Uterus (tissue), 4 donors: ENCODE measurements around the gene DDX47. TPM values are rescaled to one million over a fixed set of nuclear protein-coding genes. Genes with fewer than 3 reads are reported as not detected.
"Not testable (repeated sequence)": the region's sequence is repeated elsewhere in the genome, so short reads cannot be mapped to it uniquely, and the experiment has no call there.

Experiments used
- DNase-seq, 2 donors: peaks; one replicate each; pipeline ENCODE4 v3.0.0-alpha.2; 2019 to 2020
- H3K27ac ChIP-seq, 2 donors: fragments of 200-600 bp; sonication (generic); 1 replicate in 1 of 2; 2 replicates in 1 of 2; pipeline ENCODE4 v1.5.1; 2016 to 2018
- H3K27me3 ChIP-seq, 2 donors: fragments of 200-600 bp; sonication (generic); one replicate each; pipeline ENCODE4 v1.5.1; 2018 to 2019; ENCODE audit warnings: control low read depth in 1 of 2
- H3K36me3 ChIP-seq, 2 donors: fragments of 200-600 bp; sonication (generic); one replicate each; pipeline ENCODE4 v1.5.1; 2019; ENCODE audit warnings: control low read depth in 1 of 2
- H3K4me1 ChIP-seq, 2 donors: fragments of 200-600 bp; sonication (generic); one replicate each; pipeline ENCODE4 v1.5.1; 2018 to 2019; ENCODE audit warnings: control low read depth in 1 of 2
- H3K4me3 ChIP-seq, 2 donors: fragments of 200-600 bp; sonication (generic); 1 replicate in 1 of 2; 2 replicates in 1 of 2; pipeline ENCODE4 v1.5.1; 2018 to 2019; ENCODE audit warnings: mild to moderate bottlenecking in 1 of 2
- H3K9me3 ChIP-seq, 2 donors: fragments of 200-600 bp; sonication (generic); one replicate each; pipeline ENCODE4 v1.5.1; 2019; ENCODE audit warnings: control low read depth in 1 of 2
- POLR2A ChIP-seq, 2 donors: fragments of 450-650 bp; IDR thresholded peaks; one replicate each; pipeline ENCODE4 v1.6.1; 2016; ENCODE audit warnings: antibody characterized with exemption in 2 of 2, mild to moderate bottlenecking in 1 of 2, moderate library complexity in 1 of 2
- intact Hi-C: fragments of 100-400 bp; cut with DNase I; formaldehyde crosslinking; loops from one replicate; pipeline ENCODE4 v1.15.1; 2023; ENCODE audit warnings: low total_unique reads
- total RNA-seq, 4 donors: library from RNA; depleted of rRNA in 3 of 4; stranded (reverse); fragments of >200 nt in 3 of 4; gene quantifications; one replicate each; pipeline versions ENCODE4 v1.1.0 to v1.2.4, GENCODE V29; 2014 to 2023
- TF ChIP-seq, protein P1 (sequence below), 4 experiments: fragments of 200-600 bp in 2 of 4; fragments of 450-650 bp in 2 of 4; sonication (generic) in 2 of 4; IDR thresholded peaks; one replicate each; pipeline ENCODE4 v1.5.1; 2016 to 2019; ENCODE audit warnings: antibody characterized with exemption in 4 of 4, mild to moderate bottlenecking in 2 of 4, moderate library complexity in 1 of 4
- donor health status: DM: yes; HTN: yes; CAD: no.

Gene DDX47
- total RNA-seq, 4 donors from 2014 or later: 42.1 to 105 (median 57.2) TPM

- TF ChIP-seq POLR2A (IDR thresholded peaks at IDR 0.05): no peak
- TF ChIP-seq, protein P1, sequence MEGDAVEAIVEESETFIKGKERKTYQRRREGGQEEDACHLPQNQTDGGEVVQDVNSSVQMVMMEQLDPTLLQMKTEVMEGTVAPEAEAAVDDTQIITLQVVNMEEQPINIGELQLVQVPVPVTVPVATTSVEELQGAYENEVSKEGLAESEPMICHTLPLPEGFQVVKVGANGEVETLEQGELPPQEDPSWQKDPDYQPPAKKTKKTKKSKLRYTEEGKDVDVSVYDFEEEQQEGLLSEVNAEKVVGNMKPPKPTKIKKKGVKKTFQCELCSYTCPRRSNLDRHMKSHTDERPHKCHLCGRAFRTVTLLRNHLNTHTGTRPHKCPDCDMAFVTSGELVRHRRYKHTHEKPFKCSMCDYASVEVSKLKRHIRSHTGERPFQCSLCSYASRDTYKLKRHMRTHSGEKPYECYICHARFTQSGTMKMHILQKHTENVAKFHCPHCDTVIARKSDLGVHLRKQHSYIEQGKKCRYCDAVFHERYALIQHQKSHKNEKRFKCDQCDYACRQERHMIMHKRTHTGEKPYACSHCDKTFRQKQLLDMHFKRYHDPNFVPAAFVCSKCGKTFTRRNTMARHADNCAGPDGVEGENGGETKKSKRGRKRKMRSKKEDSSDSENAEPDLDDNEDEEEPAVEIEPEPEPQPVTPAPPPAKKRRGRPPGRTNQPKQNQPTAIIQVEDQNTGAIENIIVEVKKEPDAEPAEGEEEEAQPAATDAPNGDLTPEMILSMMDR (IDR thresholded peaks at IDR 0.05): no peak
- Histone ChIP-seq H3K4me1 (no peaks in the 10 kb centered on the region), H3K27ac (peak overlapping the region; percentile 63 to 87), H3K9me3 (no peaks in the 10 kb centered on the region), H3K4me3 (no peak overlapping the region), H3K36me3 (no peaks in the 10 kb centered on the region), H3K27me3 (no peaks in the 10 kb centered on the region)
- no peak for DNase-seq
- intact Hi-C loops: no loop called here
These were observed 6.2 kb upstream of the DDX47 start for GRCh38 chr12:12806784-12807516.

- H3K36me3 ChIP-seq, intact Hi-C loops, DNase-seq, H3K9me3 ChIP-seq, H3K4me1 ChIP-seq, H3K4me3 ChIP-seq, H3K27me3 ChIP-seq: not testable (repeated sequence)
- peak overlapping the region; percentile 63 to 87 for H3K27ac ChIP-seq
These were observed 5.6 kb upstream of the DDX47 start for GRCh38 chr12:12807517-12807903.

- no peaks in the 10 kb centered on the region for H3K4me1 ChIP-seq
- H3K27me3 ChIP-seq: no peaks in the 10 kb centered on the region
- DNase-seq: peak; percentile 24 to 51
- H3K9me3 ChIP-seq: no peaks in the 10 kb centered on the region
- intact Hi-C loops: no loop called here
- peak overlapping the region; percentile 63 to 87 for H3K27ac ChIP-seq
- peak; percentile 10 to 19 for TF ChIP-seq POLR2A (IDR thresholded peaks at IDR 0.05)
- TF ChIP-seq, protein P1 (IDR thresholded peaks at IDR 0.05): no peak
- no peak overlapping the region for H3K4me3 ChIP-seq
- H3K36me3 ChIP-seq: no peaks in the 10 kb centered on the region
These were observed 5.0 kb upstream of the DDX47 start for GRCh38 chr12:12807970-12808702.

GRCh38 chr12:12810553-12811021 is 2.6 kb upstream of the DDX47 start:
- Histone ChIP-seq H3K9me3 (no peaks in the 10 kb centered on the region), H3K4me3 (no peak overlapping the region), H3K4me1 (peaks cover 0 to 11% of the 10 kb centered on the region in 2 donors), H3K27me3 (no peaks in the 10 kb centered on the region), H3K27ac (no peak overlapping the region), H3K36me3 (no peaks in the 10 kb centered on the region)
- intact Hi-C loops: no loop called here
- no peak for DNase-seq
- TF ChIP-seq POLR2A (IDR thresholded peaks at IDR 0.05): no peak
- TF ChIP-seq, protein P1 (IDR thresholded peaks at IDR 0.05): no peak

- TF ChIP-seq, protein P1 (IDR thresholded peaks at IDR 0.05): no peak
- no peak for TF ChIP-seq POLR2A (IDR thresholded peaks at IDR 0.05)
- no peaks in the 10 kb centered on the region for H3K36me3 ChIP-seq
- H3K27me3 ChIP-seq: no peaks in the 10 kb centered on the region
- no peak overlapping the region for H3K4me3 ChIP-seq
- H3K4me1 ChIP-seq: peaks cover 0 to 19% of the 10 kb centered on the region in 2 donors
- DNase-seq: no peak
- intact Hi-C loops: no loop called here
- H3K9me3 ChIP-seq: no peaks in the 10 kb centered on the region
- H3K27ac ChIP-seq: no peak overlapping the region
These were observed 1.8 kb upstream of the DDX47 start for GRCh38 chr12:12811343-12811742.
